Nephron (organoid): ENCODE results near the gene GSTP1.
A peak's percentile ranks its signal among the peaks of the same experiment; 100 is the strongest.

ENCODE experiments used
- H3K27ac Mint-ChIP-seq, 3 experiments: 2 replicates each; pipeline ENCODE4 v1.8.0; 2020; ENCODE audit warnings: mixed read lengths in 3 of 3, mild to moderate bottlenecking in 2 of 3, moderate library complexity in 1 of 3
- H3K27me3 Mint-ChIP-seq: 2 replicates; pipeline ENCODE4 v1.8.0; 2021; ENCODE audit warnings: low read depth, mild to moderate bottlenecking, moderate library complexity, mixed read lengths
- H3K36me3 Mint-ChIP-seq: 2 replicates; pipeline ENCODE4 v1.8.0; 2020; ENCODE audit warnings: low read depth, mixed read lengths
- H3K4me1 Mint-ChIP-seq: 2 replicates; pipeline ENCODE4 v1.8.0; 2020; ENCODE audit warnings: mixed read lengths
- H3K4me3 Mint-ChIP-seq, 3 experiments: 2 replicates each; pipeline ENCODE4 v1.8.0; 2020; ENCODE audit warnings: mild to moderate bottlenecking in 3 of 3, mixed read lengths in 3 of 3, moderate library complexity in 2 of 3
- H3K9me3 Mint-ChIP-seq: 2 replicates; pipeline ENCODE4 v1.8.0; 2020; ENCODE audit warnings: mixed read lengths
- CTCF ChIP-seq, 3 experiments: fragments of 200-600 bp; sonication (generic); IDR thresholded peaks; one replicate each; pipeline ENCODE4 v1.5.0; 2021; ENCODE audit warnings: antibody characterized with exemption in 3 of 3; ENCODE audit not compliant: unreplicated experiment in 3 of 3

GSTP1 gene

GRCh38 chr11:67539550-67539949 is 44.1 kb upstream of the GSTP1 start:
- Mint-ChIP-seq H3K4me3 (no peak overlapping the region), H3K27me3 (peaks cover 5% of the 10 kb centered on the region), H3K36me3 (no peaks in the 10 kb centered on the region), H3K27ac (no peak overlapping the region), H3K4me1 (peaks cover 2% of the 10 kb centered on the region), H3K9me3 (peaks cover 10% of the 10 kb centered on the region)
- TF ChIP-seq CTCF (IDR thresholded peaks at IDR 0.05; ENCODE audit: unreplicated experiment in 3 of 3) = no peak

GRCh38 chr11:67541198-67541597 is 42.4 kb upstream of the GSTP1 start:
- Mint-ChIP-seq H3K36me3 (no peaks in the 10 kb centered on the region), H3K27me3 (peaks cover 5% of the 10 kb centered on the region), H3K4me3 (no peak overlapping the region), H3K27ac (no peak overlapping the region), H3K9me3 (peaks cover 4% of the 10 kb centered on the region), H3K4me1 (peaks cover 16% of the 10 kb centered on the region)
- TF ChIP-seq CTCF (IDR thresholded peaks at IDR 0.05; ENCODE audit: unreplicated experiment in 3 of 3) = no peak

DNA sequence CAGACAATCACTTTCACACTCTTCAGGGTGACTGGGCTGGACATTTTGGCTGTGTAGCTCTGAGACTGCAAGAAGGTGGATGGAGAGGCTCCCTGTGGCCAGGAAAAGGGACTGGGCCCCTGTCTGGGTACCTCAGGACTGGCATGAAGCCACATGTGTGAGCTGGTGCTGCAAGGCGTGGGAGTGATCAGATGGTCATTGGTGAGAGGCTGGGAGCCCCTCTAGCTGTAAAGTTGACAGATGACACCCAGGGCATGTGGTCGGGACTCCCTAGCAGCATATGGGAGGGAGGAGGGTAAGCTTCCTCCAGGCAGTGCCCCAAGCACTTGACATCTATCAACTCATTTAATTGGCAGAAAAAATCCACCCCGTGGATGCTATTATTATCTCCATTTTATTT is 41.4 kb upstream of the GSTP1 start:
- peaks cover 20% of the 10 kb centered on the region for H3K4me1 Mint-ChIP-seq
- H3K9me3 Mint-ChIP-seq = peaks cover 2% of the 10 kb centered on the region
- peaks cover 5% of the 10 kb centered on the region for H3K27me3 Mint-ChIP-seq
- TF ChIP-seq CTCF (IDR thresholded peaks at IDR 0.05; ENCODE audit: unreplicated experiment in 3 of 3) = no peak
- no peak overlapping the region for H3K27ac Mint-ChIP-seq
- no peaks in the 10 kb centered on the region for H3K36me3 Mint-ChIP-seq
- H3K4me3 Mint-ChIP-seq = no peak overlapping the region

- Mint-ChIP-seq H3K36me3 (no peaks in the 10 kb centered on the region), H3K4me3 (no peak overlapping the region), H3K4me1 (peaks cover 20% of the 10 kb centered on the region), H3K27ac (no peak overlapping the region), H3K27me3 (peaks cover 5% of the 10 kb centered on the region), H3K9me3 (peaks cover under 1% of the 10 kb centered on the region)
- TF ChIP-seq CTCF (IDR thresholded peaks at IDR 0.05; ENCODE audit: unreplicated experiment in 3 of 3) = no peak
These were observed 40.6 kb upstream of the GSTP1 start for GRCh38 chr11:67542971-67543370.

DNA sequence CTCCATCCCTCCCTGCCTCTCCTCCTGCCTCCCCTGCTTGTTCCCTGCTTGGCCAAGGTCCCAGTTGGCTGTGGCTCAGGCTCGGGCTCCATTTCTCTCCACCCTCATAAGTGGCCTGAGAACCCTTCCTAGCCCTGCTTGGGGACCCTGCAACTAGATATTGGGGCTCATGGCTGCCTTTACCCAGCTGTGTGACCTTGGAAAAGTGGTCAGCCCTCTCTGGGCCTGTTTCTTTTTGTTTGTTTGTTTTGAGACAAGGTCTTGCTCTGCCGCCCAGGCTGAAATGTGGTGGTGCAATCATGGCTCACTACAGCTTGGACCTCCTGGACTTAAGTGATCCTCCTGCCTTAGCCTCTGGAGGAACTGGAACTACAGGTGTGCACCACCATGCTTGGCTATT is 40.0 kb upstream of the GSTP1 start:
- no peaks in the 10 kb centered on the region for H3K9me3 Mint-ChIP-seq
- H3K27ac Mint-ChIP-seq = no peak overlapping the region
- H3K36me3 Mint-ChIP-seq = no peaks in the 10 kb centered on the region
- peaks cover 5% of the 10 kb centered on the region for H3K27me3 Mint-ChIP-seq
- no peak overlapping the region for H3K4me3 Mint-ChIP-seq
- TF ChIP-seq CTCF (IDR thresholded peaks at IDR 0.05; ENCODE audit: unreplicated experiment in 3 of 3) = no peak
- peaks cover 20% of the 10 kb centered on the region for H3K4me1 Mint-ChIP-seq

DNA sequence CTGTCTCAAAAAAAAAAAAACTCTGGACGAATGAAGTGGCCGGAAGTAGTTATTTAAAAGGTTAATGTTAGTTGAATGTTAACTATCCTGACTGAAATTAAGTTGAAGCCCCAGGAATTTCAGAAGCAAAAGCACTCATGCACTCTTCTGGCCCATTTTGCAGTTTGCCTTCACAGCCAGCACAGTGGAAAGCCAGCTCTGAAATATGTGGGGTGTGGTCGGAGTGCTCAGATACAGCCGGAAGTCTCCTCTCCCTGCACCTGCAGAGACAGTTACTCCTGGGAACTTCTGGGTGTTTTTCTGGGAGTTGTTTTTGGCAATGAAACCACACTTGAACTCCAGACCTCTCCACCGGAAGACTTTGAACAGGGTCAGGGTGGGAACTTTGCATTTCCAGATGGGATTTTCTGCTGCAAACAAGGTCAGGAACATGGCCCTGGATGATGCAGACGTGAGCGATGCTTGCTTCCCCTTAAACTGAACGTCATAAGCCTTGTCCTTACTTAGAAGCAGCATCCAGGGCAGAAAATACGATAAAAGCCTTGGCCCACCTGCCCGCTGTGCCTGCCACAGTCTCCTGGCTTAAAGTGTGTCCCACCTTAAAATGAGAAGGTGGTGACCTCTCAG is 38.9 kb upstream of the GSTP1 start:
- H3K4me1 Mint-ChIP-seq = peaks cover 20% of the 10 kb centered on the region
- H3K27ac Mint-ChIP-seq = peak overlapping the region; percentile 84 to 91 (median 87)
- H3K9me3 Mint-ChIP-seq = no peaks in the 10 kb centered on the region
- H3K4me3 Mint-ChIP-seq = peak overlapping the region in 2 of 3 experiments; percentile 17 to 26
- H3K36me3 Mint-ChIP-seq = no peaks in the 10 kb centered on the region
- H3K27me3 Mint-ChIP-seq = peaks cover 5% of the 10 kb centered on the region
- TF ChIP-seq CTCF (IDR thresholded peaks at IDR 0.05; ENCODE audit: unreplicated experiment in 3 of 3) = no peak
